ENCODE measurements around the gene PHLPP2. TPM values are rescaled to one million over a fixed set of nuclear protein-coding genes. Genes with fewer than 3 reads are reported as not detected.

Gene PHLPP2
- 18.2 to 19.0 TPM (median 18.6 TPM) in 3 replicates for total RNA-seq

GRCh38 chr16:71724320-71724751, at the start of gene PHLPP2:
PHLPP2 (minus strand) TSS chr16:71724701; CDS start chr16:71714795, 9,906 bp downstream.
- Mint-ChIP-seq H3K4me3 (peak within 1 kb of the TSS; percentile 79), H3K27me3 (ENCODE audit: low read depth) (peaks cover 4% of the 10 kb centered on the region), H3K4me1 (peaks cover 20% of the 10 kb centered on the region), H3K9me3 (no peaks in the 10 kb centered on the region), H3K27ac (peak within 1 kb of the TSS; percentile 85), H3K36me3 (no peaks in the 10 kb centered on the region)
- TF ChIP-seq, protein P1, sequence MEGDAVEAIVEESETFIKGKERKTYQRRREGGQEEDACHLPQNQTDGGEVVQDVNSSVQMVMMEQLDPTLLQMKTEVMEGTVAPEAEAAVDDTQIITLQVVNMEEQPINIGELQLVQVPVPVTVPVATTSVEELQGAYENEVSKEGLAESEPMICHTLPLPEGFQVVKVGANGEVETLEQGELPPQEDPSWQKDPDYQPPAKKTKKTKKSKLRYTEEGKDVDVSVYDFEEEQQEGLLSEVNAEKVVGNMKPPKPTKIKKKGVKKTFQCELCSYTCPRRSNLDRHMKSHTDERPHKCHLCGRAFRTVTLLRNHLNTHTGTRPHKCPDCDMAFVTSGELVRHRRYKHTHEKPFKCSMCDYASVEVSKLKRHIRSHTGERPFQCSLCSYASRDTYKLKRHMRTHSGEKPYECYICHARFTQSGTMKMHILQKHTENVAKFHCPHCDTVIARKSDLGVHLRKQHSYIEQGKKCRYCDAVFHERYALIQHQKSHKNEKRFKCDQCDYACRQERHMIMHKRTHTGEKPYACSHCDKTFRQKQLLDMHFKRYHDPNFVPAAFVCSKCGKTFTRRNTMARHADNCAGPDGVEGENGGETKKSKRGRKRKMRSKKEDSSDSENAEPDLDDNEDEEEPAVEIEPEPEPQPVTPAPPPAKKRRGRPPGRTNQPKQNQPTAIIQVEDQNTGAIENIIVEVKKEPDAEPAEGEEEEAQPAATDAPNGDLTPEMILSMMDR (IDR thresholded peaks at IDR 0.05; ENCODE audit: unreplicated experiment) = no peak
- DNase-seq (ENCODE audit: low spot score in 2 of 2, unreplicated experiment in 2 of 2) = no peak

DNA sequence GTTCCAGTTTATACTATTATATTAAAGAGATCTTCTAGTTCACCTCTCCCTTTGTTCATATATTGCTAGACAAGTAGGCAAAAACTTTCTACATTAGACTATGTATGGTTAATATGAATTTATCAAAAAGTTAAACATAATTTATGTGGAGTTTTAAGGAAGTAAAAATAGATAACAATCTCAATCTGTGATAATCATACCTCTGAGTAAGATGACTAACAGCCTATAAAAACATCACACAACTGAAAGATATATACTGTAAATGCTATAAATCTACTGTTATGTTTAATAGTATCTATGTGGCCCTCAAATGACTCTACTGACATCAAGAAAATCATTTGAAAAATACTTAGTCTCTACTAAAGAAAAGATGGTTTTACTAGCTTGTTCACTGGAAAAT, 47.1 kb upstream of the PHLPP2 start:
- H3K4me1 Mint-ChIP-seq = no peaks in the 10 kb centered on the region
- DNase-seq (ENCODE audit: low spot score in 2 of 2, unreplicated experiment in 2 of 2) = no peak
- peaks cover 49% of the 10 kb centered on the region for H3K36me3 Mint-ChIP-seq
- TF ChIP-seq, protein P1 (IDR thresholded peaks at IDR 0.05; ENCODE audit: unreplicated experiment) = no peak
- no peak overlapping the region for H3K4me3 Mint-ChIP-seq
- H3K27ac Mint-ChIP-seq = no peak overlapping the region
- H3K9me3 Mint-ChIP-seq = peaks cover 5% of the 10 kb centered on the region
- H3K27me3 Mint-ChIP-seq (ENCODE audit: low read depth) = no peaks in the 10 kb centered on the region

GRCh38 chr16:71769222-71769621, 44.7 kb upstream of the PHLPP2 start:
- DNase-seq (ENCODE audit: low spot score in 2 of 2, unreplicated experiment in 2 of 2) = no peak
- H3K27ac Mint-ChIP-seq = no peak overlapping the region
- no peak overlapping the region for H3K4me3 Mint-ChIP-seq
- H3K9me3 Mint-ChIP-seq = peaks cover 5% of the 10 kb centered on the region
- TF ChIP-seq, protein P1 (IDR thresholded peaks at IDR 0.05; ENCODE audit: unreplicated experiment) = no peak
- H3K36me3 Mint-ChIP-seq = peaks cover 38% of the 10 kb centered on the region
- no peaks in the 10 kb centered on the region for H3K4me1 Mint-ChIP-seq
- H3K27me3 Mint-ChIP-seq (ENCODE audit: low read depth) = no peaks in the 10 kb centered on the region

GRCh38 chr16:71767060-71767900, 42.8 kb upstream of the PHLPP2 start:
- H3K27ac Mint-ChIP-seq = no peak overlapping the region
- H3K4me3 Mint-ChIP-seq = no peak overlapping the region
- H3K4me1 Mint-ChIP-seq = no peaks in the 10 kb centered on the region
- peaks cover 41% of the 10 kb centered on the region for H3K36me3 Mint-ChIP-seq
- TF ChIP-seq, protein P1 (IDR thresholded peaks at IDR 0.05; ENCODE audit: unreplicated experiment) = no peak
- no peaks in the 10 kb centered on the region for H3K27me3 Mint-ChIP-seq (ENCODE audit: low read depth)
- DNase-seq (ENCODE audit: low spot score in 2 of 2, unreplicated experiment in 2 of 2) = no peak
- peaks cover 5% of the 10 kb centered on the region for H3K9me3 Mint-ChIP-seq

- TF ChIP-seq, protein P1 (IDR thresholded peaks at IDR 0.05; ENCODE audit: unreplicated experiment) = no peak
- Mint-ChIP-seq H3K27ac (no peak overlapping the region), H3K4me1 (no peaks in the 10 kb centered on the region), H3K4me3 (no peak overlapping the region), H3K27me3 (ENCODE audit: low read depth) (no peaks in the 10 kb centered on the region), H3K36me3 (peaks cover 35% of the 10 kb centered on the region), H3K9me3 (no peaks in the 10 kb centered on the region)
- DNase-seq (ENCODE audit: low spot score in 2 of 2, unreplicated experiment in 2 of 2) = no peak
Measured at GRCh38 chr16:71762186-71762585, 37.7 kb upstream of the PHLPP2 start.
